KOPT-K1 (cell line): Measurements from ENCODE around the gene CEP350.

Experiments
- H3K27ac ChIP-seq: fragments of 200-600 bp; sonication (generic); 2 replicates; pipeline ENCODE4 v1.5.1; 2016; ENCODE audit warnings: antibody characterized with exemption, mild to moderate bottlenecking, low read depth, low read length; ENCODE audit not compliant: poor library complexity, severe bottlenecking
- H3K36me3 ChIP-seq: fragments of 200-600 bp; sonication (generic); 2 replicates; pipeline ENCODE4 v1.5.1; 2017; ENCODE audit warnings: antibody characterized with exemption, mild to moderate bottlenecking, low read length, moderate library complexity; ENCODE audit not compliant: insufficient read depth
- H3K9me3 ChIP-seq: fragments of 200-600 bp; sonication (generic); 2 replicates; pipeline ENCODE4 v1.5.1; 2017; ENCODE audit warnings: antibody characterized with exemption, low read length, mild to moderate bottlenecking; ENCODE audit not compliant: insufficient read depth, poor library complexity, severe bottlenecking

The CEP350 gene

GRCh38 chr1:180042988-180043622 lies 88.5 kb downstream of the CEP350 start:
- Histone ChIP-seq H3K36me3 (peaks cover 85% of the 10 kb centered on the region), H3K9me3 (no peaks in the 10 kb centered on the region), H3K27ac (no peak overlapping the region)

GRCh38 chr1:180043785-180044184 lies 89.2 kb downstream of the CEP350 start:
- Histone ChIP-seq H3K27ac (no peak overlapping the region), H3K36me3 (peaks cover 85% of the 10 kb centered on the region), H3K9me3 (no peaks in the 10 kb centered on the region)

- no peak overlapping the region for H3K27ac ChIP-seq
- no peaks in the 10 kb centered on the region for H3K9me3 ChIP-seq
- peaks cover 98% of the 10 kb centered on the region for H3K36me3 ChIP-seq
Observed at GRCh38 chr1:180046674-180047073, 92.1 kb downstream of the CEP350 start.

DNA sequence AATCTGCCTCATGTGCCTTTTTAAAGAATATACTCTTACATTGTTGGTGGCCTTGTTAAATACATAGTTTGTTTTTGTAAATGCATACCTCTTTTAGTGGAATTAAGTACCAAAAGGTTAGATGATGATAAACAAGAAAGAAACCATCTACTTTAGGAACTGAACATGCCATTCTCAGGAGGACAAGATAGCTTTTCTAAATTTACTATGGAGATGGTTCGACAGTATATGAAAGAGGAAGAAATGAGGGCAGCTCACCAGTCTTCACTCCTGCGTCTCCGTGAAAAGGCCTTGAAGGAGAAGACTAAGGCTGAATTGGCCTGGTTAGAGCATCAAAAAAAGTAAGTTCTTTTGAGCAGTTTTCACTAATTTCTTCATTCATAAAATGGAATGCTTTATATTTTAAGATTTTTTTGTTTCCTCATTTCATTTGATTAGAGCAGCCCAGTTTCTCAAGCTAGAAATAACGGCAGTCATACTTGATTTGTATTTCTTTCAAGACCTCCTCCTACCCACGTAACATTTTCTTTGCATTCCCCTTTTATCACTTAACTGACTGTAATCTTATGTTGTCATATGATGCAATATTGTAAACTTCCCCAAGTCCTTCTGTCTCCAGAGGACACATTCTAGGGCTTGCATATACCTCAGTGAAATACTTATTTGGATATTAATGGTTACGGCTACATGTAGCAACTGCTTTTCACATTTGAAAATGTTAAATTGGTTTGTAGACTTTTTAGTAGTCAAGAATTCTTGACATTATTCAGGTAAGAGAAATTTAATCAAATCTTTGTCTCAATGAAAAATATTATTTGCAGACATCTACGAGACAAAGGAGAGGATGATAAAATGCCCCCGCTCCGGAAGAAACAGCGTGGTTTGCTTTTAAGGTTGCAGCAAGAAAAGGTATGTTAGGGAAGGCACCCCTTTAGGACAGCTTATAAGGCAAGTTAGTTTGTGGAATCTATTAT lies 99.3 kb downstream of the CEP350 start:
- peaks cover 96% of the 10 kb centered on the region for H3K36me3 ChIP-seq
- no peak overlapping the region for H3K27ac ChIP-seq
- H3K9me3 ChIP-seq, result no peaks in the 10 kb centered on the region

GRCh38 chr1:180057883-180058396 lies 103.3 kb downstream of the CEP350 start:
- Histone ChIP-seq H3K9me3 (no peaks in the 10 kb centered on the region), H3K36me3 (peaks cover 89% of the 10 kb centered on the region), H3K27ac (no peak overlapping the region)

DNA sequence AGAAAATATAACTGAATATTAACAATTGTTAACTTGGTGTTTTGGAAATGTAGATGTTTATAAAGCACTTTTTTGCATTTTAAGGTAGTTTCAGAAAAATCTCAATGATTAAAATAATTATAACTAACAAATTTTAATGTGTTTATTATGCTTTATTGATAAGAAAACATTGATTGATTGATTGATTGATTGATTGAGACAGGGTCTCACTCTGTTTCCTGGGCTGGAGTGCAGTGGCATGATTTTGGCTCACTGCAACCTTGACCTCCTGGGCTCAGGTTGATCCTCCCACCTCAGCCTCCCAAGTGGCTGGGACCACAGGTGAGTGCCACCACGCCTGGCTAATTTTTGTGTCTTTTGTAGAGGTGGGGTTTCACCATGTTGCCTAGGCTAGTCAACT lies 106.4 kb downstream of the CEP350 start:
- H3K27ac ChIP-seq, result no peak overlapping the region
- H3K36me3 ChIP-seq, result peaks cover 90% of the 10 kb centered on the region

DNA sequence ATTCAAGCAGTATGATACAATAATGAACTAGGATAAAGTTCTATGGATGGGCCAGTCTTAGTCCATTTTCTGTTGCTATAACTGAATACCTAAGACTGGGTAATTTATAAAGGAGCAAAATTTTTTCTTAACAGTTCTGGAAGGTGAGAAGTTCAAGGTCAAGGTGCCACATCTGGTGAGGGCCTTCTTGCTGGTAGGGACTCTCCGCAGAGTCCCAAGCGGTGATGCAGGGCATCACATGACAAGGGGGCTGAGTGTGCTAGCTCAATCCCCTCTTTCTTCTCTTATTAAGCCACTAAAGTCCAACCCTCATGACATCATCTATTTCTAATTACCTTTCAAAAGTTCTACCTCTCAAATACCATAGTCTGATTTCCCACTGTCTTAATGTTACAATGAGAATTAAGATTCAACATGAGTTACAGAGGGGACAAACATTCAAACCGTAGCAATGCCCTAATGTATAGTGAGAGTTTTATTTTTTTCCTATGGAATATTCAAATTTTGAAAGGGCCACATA lies 107.9 kb downstream of the CEP350 start:
- Histone ChIP-seq H3K27ac (no peak overlapping the region), H3K36me3 (peaks cover 90% of the 10 kb centered on the region), H3K9me3 (no peaks in the 10 kb centered on the region)

More for the DNA sequence above, 106.4 kb downstream of the CEP350 start:
- no peaks in the 10 kb centered on the region for H3K9me3 ChIP-seq

GRCh38 chr1:180065408-180065807 lies 110.8 kb downstream of the CEP350 start:
- Histone ChIP-seq H3K36me3 (peaks cover 93% of the 10 kb centered on the region), H3K9me3 (no peaks in the 10 kb centered on the region), H3K27ac (no peak overlapping the region)

DNA sequence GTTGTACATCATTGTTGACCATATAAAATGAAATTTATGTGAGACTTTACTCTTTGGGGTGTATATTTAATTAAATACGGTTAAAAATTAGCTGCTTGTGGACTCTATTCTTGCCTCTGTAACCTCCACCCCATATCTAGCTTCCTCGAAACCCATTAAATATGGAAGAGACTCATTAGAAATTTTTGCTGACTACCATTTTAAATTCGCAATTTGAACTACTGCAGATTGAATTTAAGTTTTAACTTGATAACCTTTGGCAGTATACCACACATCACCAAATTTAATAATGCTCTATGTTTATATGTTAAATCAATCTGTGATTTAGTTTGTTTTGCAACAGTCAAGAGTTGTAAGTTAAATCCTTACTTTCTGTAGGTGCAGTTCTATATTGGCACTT lies 111.5 kb downstream of the CEP350 start:
- no peaks in the 10 kb centered on the region for H3K9me3 ChIP-seq
- H3K36me3 ChIP-seq, result peaks cover 98% of the 10 kb centered on the region
- no peak overlapping the region for H3K27ac ChIP-seq

GRCh38 chr1:180070286-180070685 lies 115.7 kb downstream of the CEP350 start:
- H3K36me3 ChIP-seq, result peaks cover 98% of the 10 kb centered on the region
- no peak overlapping the region for H3K27ac ChIP-seq
- no peaks in the 10 kb centered on the region for H3K9me3 ChIP-seq

- Histone ChIP-seq H3K27ac (no peak overlapping the region), H3K36me3 (peaks cover 98% of the 10 kb centered on the region), H3K9me3 (no peaks in the 10 kb centered on the region)
Observed at GRCh38 chr1:180071759-180072158, 117.1 kb downstream of the CEP350 start.

- peaks cover 94% of the 10 kb centered on the region for H3K36me3 ChIP-seq
- no peak overlapping the region for H3K27ac ChIP-seq
- no peaks in the 10 kb centered on the region for H3K9me3 ChIP-seq
Observed at GRCh38 chr1:180080439-180080838, 125.8 kb downstream of the CEP350 start.

DNA sequence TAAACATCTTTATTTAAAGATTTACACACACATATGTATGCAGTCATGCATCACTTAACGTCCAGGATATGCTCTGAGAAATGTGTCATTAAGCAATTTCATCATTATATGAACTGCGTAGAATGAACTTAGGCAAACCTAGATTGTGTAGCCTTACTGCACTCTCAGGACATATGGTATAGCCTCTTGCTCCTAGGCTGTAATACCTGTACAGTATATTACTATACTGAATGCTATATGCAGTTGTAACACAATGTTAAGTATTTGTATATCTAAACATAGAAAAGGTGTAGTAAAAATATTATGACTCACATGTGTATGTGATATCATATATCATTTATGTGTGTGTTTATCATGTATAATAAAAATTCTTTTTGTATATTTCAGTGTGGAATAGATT lies 126.9 kb downstream of the CEP350 start:
- Histone ChIP-seq H3K9me3 (no peaks in the 10 kb centered on the region), H3K27ac (no peak overlapping the region), H3K36me3 (peaks cover 93% of the 10 kb centered on the region)

DNA sequence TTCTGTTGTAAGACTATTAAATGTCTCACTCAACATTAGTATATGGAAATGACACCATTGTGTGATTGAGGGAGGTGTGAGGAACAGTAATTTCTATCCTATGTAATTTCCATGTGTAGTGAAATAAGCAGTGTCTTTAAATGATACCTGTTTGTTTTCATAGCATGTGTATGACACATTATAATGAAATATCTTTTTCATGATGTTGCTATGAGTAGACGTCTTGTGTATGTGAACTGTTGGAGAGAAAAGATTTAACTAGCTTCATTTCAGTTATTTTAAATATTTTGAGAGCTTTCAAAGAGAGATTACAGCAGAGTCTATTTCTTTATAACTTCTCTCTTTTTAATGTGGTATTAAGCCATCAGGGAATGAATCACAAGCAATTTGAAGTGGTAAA lies 128.6 kb downstream of the CEP350 start:
- H3K36me3 ChIP-seq, result peaks cover 91% of the 10 kb centered on the region
- H3K27ac ChIP-seq, result no peak overlapping the region
- H3K9me3 ChIP-seq, result no peaks in the 10 kb centered on the region

DNA sequence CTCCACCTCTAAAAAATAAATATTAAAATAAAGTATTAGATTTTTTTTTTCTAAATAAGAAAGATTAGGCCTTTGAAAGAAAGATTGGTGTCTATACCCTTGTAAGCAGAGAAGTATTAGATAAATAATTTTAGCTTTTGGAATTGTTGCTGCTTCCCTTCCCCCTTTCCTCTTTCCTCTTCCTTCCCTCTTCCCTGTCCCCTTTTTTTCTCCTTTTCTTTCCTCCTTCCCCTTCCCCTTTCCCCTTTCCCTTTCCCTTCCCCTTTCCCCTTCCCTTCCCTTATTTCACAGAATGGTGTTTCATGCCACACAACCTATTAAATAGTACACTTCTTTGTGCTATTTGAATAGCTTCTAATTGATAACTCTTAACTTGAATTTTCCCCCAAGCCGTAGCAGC lies 130.3 kb downstream of the CEP350 start:
- H3K27ac ChIP-seq, result no peak overlapping the region
- no peaks in the 10 kb centered on the region for H3K9me3 ChIP-seq
- peaks cover 91% of the 10 kb centered on the region for H3K36me3 ChIP-seq
